GM19372 (cell line): Measurements from ENCODE around the gene HDGF.
A peak's percentile ranks its signal among the peaks of the same experiment; 100 is the strongest.

Experiments used
- ATAC-seq: cut with Tn5 transposase; IDR thresholded peaks from one replicate; pipeline ENCODE4 v1.9.1; 2021; ENCODE audit warnings: mild to moderate bottlenecking, low read depth, moderate library complexity; ENCODE audit not compliant: unreplicated experiment

The HDGF gene

GRCh38 chr1:156747742-156748669, 3.5 kb downstream of the HDGF start:
- no peak for ATAC-seq

DNA sequence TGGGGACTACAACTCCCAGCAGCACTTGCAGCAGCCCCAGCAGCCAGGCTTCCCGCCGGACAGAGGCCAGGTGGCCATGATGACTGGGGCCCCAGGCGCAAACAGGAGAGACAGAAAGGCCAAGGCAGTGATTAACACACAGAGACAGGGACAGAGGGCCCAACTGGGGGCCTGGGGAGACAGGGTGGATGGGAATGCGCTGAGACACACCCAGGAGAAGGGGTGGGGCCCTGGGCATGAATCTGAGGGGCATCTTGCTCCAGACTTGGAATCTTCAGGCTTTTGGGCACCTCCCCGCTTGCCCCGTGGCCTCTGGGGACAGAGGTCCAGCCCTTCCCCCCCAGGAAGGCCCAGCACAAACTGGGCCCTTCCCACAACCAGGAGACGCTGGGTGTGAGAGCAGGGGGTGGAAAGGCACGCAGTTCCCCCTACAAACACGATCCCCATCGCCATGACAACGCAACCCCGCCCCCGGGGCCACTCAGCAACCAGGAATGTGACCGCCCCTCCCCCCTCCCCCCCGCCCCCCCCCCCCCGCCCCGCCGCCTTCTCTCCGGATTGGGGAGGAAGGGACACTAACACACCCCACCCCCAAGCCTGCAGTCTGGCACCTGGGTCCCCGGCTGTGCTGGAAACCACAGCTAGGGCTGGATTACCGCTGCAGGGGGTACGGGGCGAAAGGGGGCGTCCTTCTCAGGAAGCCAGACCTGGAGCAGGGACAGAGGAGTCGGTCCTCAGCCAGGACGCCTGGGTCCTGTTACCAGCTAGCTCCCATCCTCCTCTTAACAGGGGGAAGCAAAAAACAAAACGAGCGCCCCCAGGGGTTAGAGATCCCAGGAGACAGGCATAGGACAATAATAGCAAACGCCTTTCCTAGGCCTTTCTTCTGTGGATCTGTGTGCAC, 4.5 kb downstream of the HDGF start:
- no peak for ATAC-seq

GRCh38 chr1:156746406-156746727, 5.1 kb downstream of the HDGF start:
- no peak for ATAC-seq

- ATAC-seq = no peak
Measured at GRCh38 chr1:156745881-156746280, 5.6 kb downstream of the HDGF start.

- ATAC-seq = no peak
Measured at GRCh38 chr1:156744786-156745419, 6.6 kb downstream of the HDGF start.

- no peak for ATAC-seq
Measured at GRCh38 chr1:156744344-156744743, 7.1 kb downstream of the HDGF start.

GRCh38 chr1:156743367-156744302, 7.8 kb downstream of the HDGF start:
- no peak for ATAC-seq

DNA sequence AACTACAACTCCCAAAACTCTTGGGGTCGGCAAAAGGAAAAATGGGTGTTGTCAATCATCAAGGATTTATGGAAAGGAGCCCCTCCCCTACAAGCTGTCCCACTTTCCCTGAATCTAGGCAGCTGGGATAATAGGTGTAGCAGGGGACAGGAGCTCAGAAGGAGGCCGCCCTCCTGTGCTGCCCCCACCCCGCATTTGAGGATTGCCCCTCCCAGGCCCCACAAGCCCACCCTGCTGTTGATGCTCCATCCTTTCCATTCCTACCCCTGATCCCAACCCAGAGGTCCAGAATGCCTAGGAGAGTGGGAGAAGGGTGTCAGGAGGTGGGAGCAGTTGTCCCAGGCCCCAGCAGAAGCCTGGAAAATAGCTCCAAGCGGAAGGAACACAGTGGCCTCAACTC, 8.7 kb downstream of the HDGF start:
- ATAC-seq = no peak

GRCh38 chr1:156742017-156742416, 9.5 kb downstream of the HDGF start:
- ATAC-seq = no peak

DNA sequence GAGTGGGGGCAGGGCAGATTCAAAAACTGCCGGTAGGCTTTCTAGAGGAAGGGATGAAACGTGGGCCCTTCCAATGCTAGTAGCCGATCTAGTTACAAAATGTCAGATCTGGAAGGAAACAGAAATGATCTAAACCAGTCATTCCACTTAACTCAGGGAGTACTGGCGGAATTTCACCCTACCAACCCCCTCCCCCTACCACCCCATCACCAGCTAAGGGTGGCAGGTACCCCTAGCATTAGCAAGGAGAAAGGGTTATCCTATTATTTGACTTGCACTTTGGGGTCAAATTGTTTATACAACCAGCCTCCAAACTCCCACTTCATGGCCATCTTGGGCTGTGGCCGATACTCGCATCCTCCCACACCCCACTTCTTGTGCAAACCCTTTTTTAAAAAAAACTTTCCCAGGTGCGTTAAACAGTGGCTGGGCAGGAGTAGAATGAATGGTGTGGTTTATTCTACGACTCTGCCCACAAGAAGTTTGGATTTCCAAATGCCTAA, 9.9 kb downstream of the HDGF start:
- ATAC-seq = no peak

DNA sequence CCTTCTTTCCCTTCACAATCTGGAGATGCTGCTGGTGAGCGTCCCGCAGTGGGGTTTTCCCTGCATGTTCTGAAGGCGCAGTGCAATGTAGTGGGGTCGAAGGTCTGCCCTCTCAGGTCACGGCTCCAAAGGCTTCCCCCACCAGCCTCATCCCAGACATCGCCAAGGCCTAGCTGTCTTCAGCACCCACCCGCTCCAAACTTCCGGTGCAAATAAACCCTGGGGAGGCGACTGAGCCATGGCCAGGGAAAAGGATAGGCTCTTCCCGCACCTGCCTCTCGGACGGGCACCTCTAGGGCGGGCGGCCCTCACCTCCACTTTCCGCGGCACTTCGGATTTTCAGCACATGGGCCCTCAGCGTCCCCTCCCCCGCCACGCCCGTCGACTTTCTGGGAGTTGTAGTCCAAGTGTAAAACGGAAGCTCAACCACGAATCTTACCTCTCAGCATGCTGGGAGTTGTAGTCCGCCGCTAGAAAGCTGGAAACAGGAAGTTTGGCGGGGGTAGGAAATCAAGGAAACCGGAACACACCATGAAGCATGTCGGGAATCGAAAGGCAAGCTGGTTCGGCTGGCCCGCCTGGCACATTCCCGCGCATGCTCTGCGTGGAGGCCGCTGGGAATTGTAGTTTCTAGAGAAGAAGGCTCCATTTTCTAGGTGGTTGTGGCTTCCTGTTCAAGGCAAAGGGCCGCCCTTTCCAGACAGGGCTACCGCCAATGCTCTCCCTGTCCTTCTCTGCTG, 10.6 kb downstream of the HDGF start, which contains the start of gene MRPL24:
MRPL24 (minus strand) TSS at position 348 of the 740 bp plus-strand sequence. CDS start 2,384 bp downstream, outside the sequence.
- peak; percentile 85 for ATAC-seq

GRCh38 chr1:156740237-156740740, 11.2 kb downstream of the HDGF start:
- ATAC-seq = no peak

GRCh38 chr1:156738916-156739315, 12.6 kb downstream of the HDGF start:
- no peak for ATAC-seq

- ATAC-seq = no peak
Measured at GRCh38 chr1:156738407-156738806, 13.1 kb downstream of the HDGF start.

DNA sequence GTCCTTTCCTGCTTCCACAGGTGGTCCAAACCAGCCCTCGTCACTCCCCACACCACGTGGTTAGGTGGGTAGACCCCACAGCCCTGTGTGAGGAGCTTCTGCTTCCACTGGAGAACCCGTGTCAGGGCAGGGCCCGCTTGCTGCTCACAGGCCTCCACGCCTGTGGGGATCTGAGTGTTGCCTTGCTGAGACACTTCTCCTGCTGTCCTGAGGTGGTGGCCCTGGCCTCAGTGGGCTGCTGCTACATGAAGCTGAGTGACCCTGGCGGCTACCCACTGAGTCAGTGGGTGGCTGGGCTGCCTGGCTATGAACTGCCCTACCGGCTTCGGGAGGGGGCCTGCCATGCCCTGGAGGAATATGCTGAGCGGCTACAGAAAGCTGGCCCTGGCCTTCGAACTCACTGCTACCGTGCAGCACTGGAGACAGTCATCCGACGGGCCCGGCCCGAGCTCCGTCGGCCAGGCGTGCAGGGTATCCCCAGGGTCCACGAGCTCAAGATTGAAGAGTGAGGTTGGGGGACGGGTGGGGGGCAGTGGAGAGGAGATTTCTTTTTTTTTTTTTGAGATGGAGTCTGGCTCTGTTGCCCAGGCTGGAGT, 17.4 kb downstream of the HDGF start:
- no peak for ATAC-seq

DNA sequence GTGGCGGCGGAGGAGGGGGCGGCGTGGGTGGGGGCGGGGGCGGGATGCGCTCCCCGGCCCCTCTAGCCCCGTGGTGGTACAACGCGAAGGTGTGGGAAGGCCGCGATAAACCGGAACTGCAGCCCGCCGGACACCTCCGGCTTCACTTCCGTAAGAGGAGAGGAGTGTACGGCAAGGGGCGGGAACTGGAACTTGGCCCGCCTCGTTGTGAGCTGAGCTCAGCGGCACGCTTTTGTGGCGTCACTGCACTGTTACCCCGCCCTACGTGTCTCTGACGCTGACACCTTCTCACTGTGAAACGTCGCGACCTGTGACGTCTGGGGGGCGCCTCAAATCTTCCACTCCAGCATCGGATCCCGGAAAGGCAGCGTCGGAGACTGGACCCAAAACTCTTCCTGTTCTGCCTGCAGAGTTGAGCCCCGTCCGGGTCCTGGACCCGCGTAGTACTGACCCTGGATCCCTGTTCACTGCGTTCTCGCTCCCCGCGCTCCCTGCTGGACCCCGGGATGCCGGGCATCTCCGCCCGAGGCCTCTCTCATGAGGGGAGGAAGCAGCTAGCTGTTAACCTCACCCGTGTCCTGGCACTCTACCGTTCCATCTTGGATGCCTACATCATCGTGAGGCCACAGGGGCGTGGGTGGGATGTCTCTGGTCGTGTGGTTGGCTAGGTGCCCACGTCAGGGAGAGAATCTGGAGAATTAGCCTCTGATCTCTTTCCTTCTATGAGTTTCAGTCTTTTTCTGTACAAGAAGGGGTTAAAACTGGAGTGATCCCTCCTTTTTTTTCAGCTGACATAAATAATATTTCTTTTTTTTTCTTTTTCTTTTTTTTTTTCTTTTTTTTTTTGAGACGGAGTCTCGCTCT, 22.6 kb downstream of the HDGF start, which contains the start of gene ISG20L2:
ISG20L2 (minus strand) TSS at position 168 of the 864 bp plus-strand sequence. CDS start 1,114 bp downstream, outside the sequence.
- peak; percentile 87 for ATAC-seq

DNA sequence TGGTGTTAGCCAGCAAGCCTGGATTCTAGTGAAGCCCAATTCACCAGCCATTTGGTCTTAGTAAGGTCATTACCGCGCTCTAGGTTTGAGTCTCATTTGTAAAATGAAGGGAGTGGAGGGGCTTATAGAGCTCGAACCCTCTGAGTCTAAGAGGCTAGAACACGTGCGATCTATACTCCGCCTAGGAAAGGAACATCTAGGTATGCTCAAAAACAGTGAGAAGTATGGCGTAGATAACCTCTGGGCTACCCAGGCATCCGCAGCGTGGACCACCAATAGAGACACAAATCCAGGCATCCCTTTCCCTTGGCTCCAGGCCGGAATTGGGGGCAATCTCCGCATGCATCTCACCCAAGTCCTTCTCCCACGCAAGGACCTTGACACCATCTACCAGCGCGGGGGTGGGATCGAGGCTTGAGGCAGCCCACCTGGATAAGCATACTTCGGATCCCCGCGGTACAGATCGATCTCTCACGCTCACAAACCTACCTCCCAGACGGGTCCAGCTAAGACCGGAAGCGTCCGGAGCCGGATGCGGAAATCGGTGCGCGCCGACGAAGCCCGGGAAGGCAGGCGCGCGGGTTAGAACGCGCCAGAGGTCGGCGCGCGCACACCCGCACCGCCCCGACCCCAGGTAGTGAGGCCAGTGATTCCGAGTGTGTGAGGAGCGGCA, 23.4 kb downstream of the HDGF start, which contains the start of gene METTL25B:
METTL25B (plus strand) TSS at position 544 of the 673 bp plus-strand sequence. CDS start 636 bp downstream, outside the sequence.
- peak; percentile 51 for ATAC-seq
